ENCODE data around the gene ADAMTSL1.

Gene ADAMTSL1

GRCh38 chr9:18608371-18608770, 134.4 kb downstream of the ADAMTSL1 start:
- H4K20me1 ChIP-seq (ENCODE audit: low read depth, low read length): no peaks in the 10 kb centered on the region
- no peak overlapping the region for H3K27ac ChIP-seq (ENCODE audit: low read depth, low read length)
- H3K4me2 ChIP-seq (ENCODE audit: low read depth, low read length, poor library complexity, severe bottlenecking): no peak overlapping the region
- H3K36me3 ChIP-seq (ENCODE audit: low read length): no peaks in the 10 kb centered on the region
- no peak overlapping the region for H2AFZ ChIP-seq (ENCODE audit: low read depth, low read length, severe bottlenecking)
- H3K27me3 ChIP-seq (ENCODE audit: low read length): no peaks in the 10 kb centered on the region
- no peak for TF ChIP-seq EZH2phosphoT487 (conservative IDR thresholded peaks at IDR 0.05; ENCODE audit: low read length)
- no peak for TF ChIP-seq CTCF (IDR thresholded peaks at IDR 0.05; ENCODE audit: insufficient read depth, low read length, poor library complexity, severe bottlenecking)
- no peak overlapping the region for H3K9ac ChIP-seq (ENCODE audit: low read length)
- H3K79me2 ChIP-seq (ENCODE audit: insufficient read depth, low read length): no peaks in the 10 kb centered on the region
- H3K9me3 ChIP-seq (ENCODE audit: insufficient read depth, low read length): no peaks in the 10 kb centered on the region
- H3K9me2 ChIP-seq (replicated peaks; ENCODE audit: insufficient read depth, low read length): no peaks in the 10 kb centered on the region
- H3F3A ChIP-seq (ENCODE audit: insufficient read depth): no peaks in the 10 kb centered on the region
- H3K4me3 ChIP-seq (ENCODE audit: insufficient read depth, low read length, poor library complexity, severe bottlenecking): no peak overlapping the region

- Histone ChIP-seq H3K36me3 (ENCODE audit: low read length) (no peaks in the 10 kb centered on the region), H3K9me2 (replicated peaks; ENCODE audit: insufficient read depth, low read length) (no peaks in the 10 kb centered on the region), H3K27ac (ENCODE audit: low read depth, low read length) (no peak overlapping the region), H3K27me3 (ENCODE audit: low read length) (no peaks in the 10 kb centered on the region), H3K9ac (ENCODE audit: low read length) (no peak overlapping the region), H3K79me2 (ENCODE audit: insufficient read depth, low read length) (no peaks in the 10 kb centered on the region), H2AFZ (ENCODE audit: low read depth, low read length, severe bottlenecking) (no peak overlapping the region), H3K4me2 (ENCODE audit: low read depth, low read length, poor library complexity, severe bottlenecking) (no peak overlapping the region), H3K4me3 (ENCODE audit: insufficient read depth, low read length, poor library complexity, severe bottlenecking) (no peak overlapping the region), H4K20me1 (ENCODE audit: low read depth, low read length) (no peaks in the 10 kb centered on the region), H3K9me3 (ENCODE audit: insufficient read depth, low read length) (no peaks in the 10 kb centered on the region), H3F3A (ENCODE audit: insufficient read depth) (no peaks in the 10 kb centered on the region)
- TF ChIP-seq CTCF (IDR thresholded peaks at IDR 0.05; ENCODE audit: insufficient read depth, low read length, poor library complexity, severe bottlenecking): no peak
- no peak for TF ChIP-seq EZH2phosphoT487 (conservative IDR thresholded peaks at IDR 0.05; ENCODE audit: low read length)
Measured at GRCh38 chr9:18610956-18611355, 137.0 kb downstream of the ADAMTSL1 start.

GRCh38 chr9:18611971-18612370, 138.0 kb downstream of the ADAMTSL1 start:
- H3K9ac ChIP-seq (ENCODE audit: low read length): no peak overlapping the region
- no peaks in the 10 kb centered on the region for H3K79me2 ChIP-seq (ENCODE audit: insufficient read depth, low read length)
- no peak overlapping the region for H3K4me2 ChIP-seq (ENCODE audit: low read depth, low read length, poor library complexity, severe bottlenecking)
- H4K20me1 ChIP-seq (ENCODE audit: low read depth, low read length): no peaks in the 10 kb centered on the region
- no peaks in the 10 kb centered on the region for H3K27me3 ChIP-seq (ENCODE audit: low read length)
- no peaks in the 10 kb centered on the region for H3K9me2 ChIP-seq (replicated peaks; ENCODE audit: insufficient read depth, low read length)
- no peak for TF ChIP-seq EZH2phosphoT487 (conservative IDR thresholded peaks at IDR 0.05; ENCODE audit: low read length)
- no peak for TF ChIP-seq CTCF (IDR thresholded peaks at IDR 0.05; ENCODE audit: insufficient read depth, low read length, poor library complexity, severe bottlenecking)
- H3K9me3 ChIP-seq (ENCODE audit: insufficient read depth, low read length): no peaks in the 10 kb centered on the region
- H3K36me3 ChIP-seq (ENCODE audit: low read length): no peaks in the 10 kb centered on the region
- H3K27ac ChIP-seq (ENCODE audit: low read depth, low read length): no peak overlapping the region
- no peak overlapping the region for H3K4me3 ChIP-seq (ENCODE audit: insufficient read depth, low read length, poor library complexity, severe bottlenecking)
- H3F3A ChIP-seq (ENCODE audit: insufficient read depth): no peaks in the 10 kb centered on the region
- H2AFZ ChIP-seq (ENCODE audit: low read depth, low read length, severe bottlenecking): no peak overlapping the region

Measured in SU-DHL-6 (cell line).